Mucosa of rectum (tissue), 2 donors: ENCODE measurements around the gene MAP1LC3B2.
"Not testable (repeated sequence)": the region's sequence is repeated elsewhere in the genome, so short reads cannot be mapped to it uniquely, and the experiment has no call there.

Experiments
- H3K27ac ChIP-seq, 2 donors: one replicate each; pipeline ENCODE4 v1.7.0; 2013; ENCODE audit warnings: inconsistent platforms in 2 of 2, low read depth in 2 of 2, low read length in 2 of 2
- H3K27me3 ChIP-seq, 2 donors: one replicate each; pipeline ENCODE4 v1.7.0; 2013; ENCODE audit warnings: low read length in 2 of 2; ENCODE audit not compliant: control insufficient read depth in 2 of 2, insufficient read depth in 2 of 2
- H3K36me3 ChIP-seq, 2 donors: one replicate each; pipeline ENCODE4 v1.7.0; 2013; ENCODE audit warnings: low read length in 2 of 2; ENCODE audit not compliant: control insufficient read depth in 2 of 2, insufficient read depth in 2 of 2
- H3K4me1 ChIP-seq, 2 donors: one replicate each; pipeline ENCODE4 v1.7.0; 2013; ENCODE audit warnings: low read length in 2 of 2, mild to moderate bottlenecking in 1 of 2; ENCODE audit not compliant: control insufficient read depth in 2 of 2, insufficient read depth in 2 of 2
- H3K4me3 ChIP-seq, 2 donors: one replicate each; pipeline ENCODE4 v1.7.0; 2013; ENCODE audit warnings: low read length in 2 of 2
- H3K9ac ChIP-seq, 2 donors: one replicate each; pipeline ENCODE4 v1.7.0; 2013; ENCODE audit warnings: low read length in 2 of 2, low read depth in 1 of 2, mild to moderate bottlenecking in 1 of 2
- H3K9me3 ChIP-seq, 2 donors: one replicate each; pipeline ENCODE4 v1.7.0; 2013; ENCODE audit warnings: low read length in 2 of 2; ENCODE audit not compliant: control insufficient read depth in 2 of 2
- donor health status: healthy.
- donor health status: Normal muscosa, but diverticular disease.

MAP1LC3B2 gene

GRCh38 chr12:116558280-116559161 is 660 bp upstream of the MAP1LC3B2 start:
- H3K36me3 ChIP-seq, result no peaks in the 10 kb centered on the region
- H3K9ac ChIP-seq, result peak overlapping the region in 1 of 2 donors; percentile 44
- peaks cover 10 to 12% of the 10 kb centered on the region in 2 donors for H3K4me1 ChIP-seq
- H3K27me3 ChIP-seq, result no peaks in the 10 kb centered on the region
- peak overlapping the region; percentile 71 to 79 for H3K27ac ChIP-seq
- no peaks in the 10 kb centered on the region for H3K9me3 ChIP-seq
- H3K4me3 ChIP-seq, result peak overlapping the region in 1 of 2 donors; percentile 63

GRCh38 chr12:116561181-116561821 is 2.1 kb downstream of the MAP1LC3B2 start:
- no peaks in the 10 kb centered on the region for H3K36me3 ChIP-seq
- H3K4me3 ChIP-seq, result no peak overlapping the region
- no peaks in the 10 kb centered on the region for H3K9me3 ChIP-seq
- peaks cover 10 to 12% of the 10 kb centered on the region in 2 donors for H3K4me1 ChIP-seq
- H3K9ac ChIP-seq, result no peak overlapping the region
- no peaks in the 10 kb centered on the region for H3K27me3 ChIP-seq
- H3K27ac ChIP-seq, result no peak overlapping the region

GRCh38 chr12:116562090-116562489 is 2.9 kb downstream of the MAP1LC3B2 start:
- no peaks in the 10 kb centered on the region for H3K9me3 ChIP-seq
- no peaks in the 10 kb centered on the region for H3K27me3 ChIP-seq
- peaks cover 10 to 12% of the 10 kb centered on the region in 2 donors for H3K4me1 ChIP-seq
- H3K9ac ChIP-seq, result no peak overlapping the region
- no peak overlapping the region for H3K27ac ChIP-seq
- no peaks in the 10 kb centered on the region for H3K36me3 ChIP-seq
- H3K4me3 ChIP-seq, result no peak overlapping the region

- Histone ChIP-seq H3K9me3 (no peaks in the 10 kb centered on the region), H3K27me3 (no peaks in the 10 kb centered on the region), H3K36me3 (no peaks in the 10 kb centered on the region), H3K9ac (no peak overlapping the region), H3K4me3 (no peak overlapping the region), H3K27ac (no peak overlapping the region), H3K4me1 (peaks cover 10 to 11% of the 10 kb centered on the region in 2 donors)
Observed at GRCh38 chr12:116563262-116563661, 4.1 kb downstream of the MAP1LC3B2 start.

- Histone ChIP-seq H3K36me3 (no peaks in the 10 kb centered on the region), H3K9me3 (no peaks in the 10 kb centered on the region), H3K27ac (no peak overlapping the region), H3K4me1 (peaks cover 3 to 4% of the 10 kb centered on the region in 2 donors), H3K27me3 (no peaks in the 10 kb centered on the region), H3K4me3 (no peak overlapping the region), H3K9ac (no peak overlapping the region)
Observed at GRCh38 chr12:116564080-116564479, 4.9 kb downstream of the MAP1LC3B2 start.

- not testable (repeated sequence) for H3K4me3 ChIP-seq, H3K9ac ChIP-seq, H3K36me3 ChIP-seq, H3K4me1 ChIP-seq, H3K9me3 ChIP-seq, H3K27ac ChIP-seq, H3K27me3 ChIP-seq
Observed at GRCh38 chr12:116565221-116565620, 6.0 kb downstream of the MAP1LC3B2 start.

GRCh38 chr12:116565963-116566362 is 6.8 kb downstream of the MAP1LC3B2 start:
- no peaks in the 10 kb centered on the region for H3K4me1 ChIP-seq
- H3K27me3 ChIP-seq, result no peaks in the 10 kb centered on the region
- H3K9ac ChIP-seq, result no peak overlapping the region
- no peak overlapping the region for H3K4me3 ChIP-seq
- H3K9me3 ChIP-seq, result no peaks in the 10 kb centered on the region
- no peaks in the 10 kb centered on the region for H3K36me3 ChIP-seq
- H3K27ac ChIP-seq, result no peak overlapping the region

- Histone ChIP-seq H3K27me3 (no peaks in the 10 kb centered on the region), H3K27ac (no peak overlapping the region), H3K9ac (no peak overlapping the region), H3K4me3 (no peak overlapping the region), H3K36me3 (no peaks in the 10 kb centered on the region), H3K9me3 (no peaks in the 10 kb centered on the region), H3K4me1 (no peaks in the 10 kb centered on the region)
Observed at GRCh38 chr12:116568203-116568602, 9.0 kb downstream of the MAP1LC3B2 start.

GRCh38 chr12:116571089-116571488 is 11.9 kb downstream of the MAP1LC3B2 start:
- Histone ChIP-seq H3K9ac (no peak overlapping the region), H3K27ac (no peak overlapping the region), H3K4me3 (no peak overlapping the region), H3K9me3 (no peaks in the 10 kb centered on the region), H3K36me3 (no peaks in the 10 kb centered on the region), H3K27me3 (no peaks in the 10 kb centered on the region), H3K4me1 (no peaks in the 10 kb centered on the region)

- Histone ChIP-seq H3K4me3 (no peak overlapping the region), H3K9ac (no peak overlapping the region), H3K27ac (no peak overlapping the region), H3K4me1 (no peaks in the 10 kb centered on the region), H3K27me3 (no peaks in the 10 kb centered on the region), H3K9me3 (no peaks in the 10 kb centered on the region), H3K36me3 (no peaks in the 10 kb centered on the region)
Observed at GRCh38 chr12:116573776-116574175, 14.6 kb downstream of the MAP1LC3B2 start.
